ENCODE data around the gene TBXT. TPM values are rescaled to one million over a fixed set of nuclear protein-coding genes. Genes with fewer than 3 reads are reported as not detected.
"Not testable (repeated sequence)": the region's sequence is repeated elsewhere in the genome, so short reads cannot be mapped to it uniquely, and the experiment has no call there.

TBXT gene
- total RNA-seq, 2 experiments from 2014 or later, result not detected

DNA sequence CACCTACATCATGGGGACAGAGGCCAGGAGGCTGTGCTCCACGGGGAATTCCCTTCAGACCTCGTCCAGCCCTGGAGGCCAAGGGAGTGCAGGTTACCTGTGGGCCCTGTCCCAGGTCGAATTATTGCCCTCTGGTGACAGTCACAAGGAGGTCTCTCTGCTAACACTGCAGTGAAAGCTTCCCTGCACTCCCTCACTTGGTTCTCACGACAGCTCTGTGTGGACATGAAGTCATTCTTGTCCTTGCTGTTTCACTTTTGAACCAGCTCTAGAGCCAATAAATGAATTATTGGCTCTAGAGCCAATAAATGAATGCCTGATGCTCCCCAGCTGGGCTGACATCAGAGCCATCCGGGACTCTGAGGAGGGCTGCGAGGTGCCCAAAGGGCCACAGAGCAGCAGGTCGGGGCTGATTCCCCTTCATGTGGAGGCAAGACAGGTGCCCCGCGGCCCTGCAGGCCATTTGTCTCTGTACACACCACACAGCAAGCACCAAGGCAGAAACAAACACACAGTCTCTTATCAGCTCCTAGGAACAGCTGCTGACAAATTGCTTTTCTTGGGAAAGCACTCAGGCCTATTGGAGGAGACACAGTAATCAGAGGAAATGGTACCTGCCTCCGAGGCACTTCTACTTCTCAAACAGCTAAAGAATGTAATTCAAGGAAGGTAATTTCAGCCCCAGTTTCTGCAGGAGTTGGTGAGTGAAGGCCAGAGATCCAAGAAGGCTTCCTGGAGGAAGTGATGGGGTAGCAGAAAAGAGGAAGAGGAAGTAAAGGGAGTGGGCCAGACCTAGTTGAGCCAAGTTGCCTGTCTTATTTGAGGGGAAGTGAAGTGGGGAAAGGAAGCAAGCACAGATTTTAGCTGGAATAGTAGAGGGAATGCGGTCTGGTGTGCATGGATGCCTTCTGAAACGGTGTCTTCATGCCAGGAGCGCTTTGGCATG lies 27.5 kb upstream of the TBXT start:
- Mint-ChIP-seq H3K27ac (no peak overlapping the region), H3K36me3 (ENCODE audit: low read depth) (no peaks in the 10 kb centered on the region), H3K4me3 (no peak overlapping the region), H3K27me3 (no peaks in the 10 kb centered on the region), H3K9me3 (ENCODE audit: low read depth) (no peaks in the 10 kb centered on the region), H3K4me1 (no peaks in the 10 kb centered on the region)
- CTCF ChIA-PET, result no interaction called here
- no peak for DNase-seq
- no peak for ATAC-seq
- POLR2A ChIA-PET, result no interaction called here
- intact Hi-C loops (cut with DNase I, micrococcal nuclease), result no loop called here

DNA sequence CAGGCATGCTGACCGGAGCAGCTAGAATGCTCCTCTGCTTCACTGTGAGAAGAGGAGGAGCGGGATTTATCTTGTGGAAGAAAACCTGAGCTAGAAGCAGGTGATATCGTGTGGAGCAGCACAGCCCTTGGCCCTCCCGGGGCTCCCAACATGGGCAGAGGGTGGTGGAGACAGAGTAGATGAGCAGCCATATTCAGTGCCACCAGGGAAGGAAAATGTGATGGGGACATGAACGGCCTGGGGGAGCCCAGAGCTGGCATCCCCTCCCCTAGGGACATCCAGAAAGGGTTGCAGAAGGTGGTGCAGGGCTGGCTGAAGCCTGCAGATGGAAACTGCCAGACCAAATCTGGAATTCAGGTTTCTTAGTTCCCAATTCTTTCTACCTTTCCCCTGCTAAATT lies 24.9 kb upstream of the TBXT start:
- H3K4me3 Mint-ChIP-seq, result no peak overlapping the region
- H3K4me1 Mint-ChIP-seq, result no peaks in the 10 kb centered on the region
- intact Hi-C loops (cut with DNase I, micrococcal nuclease), result no loop called here
- ChIA-PET CTCF (no interaction called here), POLR2A (no interaction called here)
- DNase-seq (no peak), ATAC-seq (no peak)
- no peak overlapping the region for H3K27ac Mint-ChIP-seq
- no peaks in the 10 kb centered on the region for H3K9me3 Mint-ChIP-seq (ENCODE audit: low read depth)
- H3K36me3 Mint-ChIP-seq (ENCODE audit: low read depth), result no peaks in the 10 kb centered on the region
- H3K27me3 Mint-ChIP-seq, result no peaks in the 10 kb centered on the region

DNA sequence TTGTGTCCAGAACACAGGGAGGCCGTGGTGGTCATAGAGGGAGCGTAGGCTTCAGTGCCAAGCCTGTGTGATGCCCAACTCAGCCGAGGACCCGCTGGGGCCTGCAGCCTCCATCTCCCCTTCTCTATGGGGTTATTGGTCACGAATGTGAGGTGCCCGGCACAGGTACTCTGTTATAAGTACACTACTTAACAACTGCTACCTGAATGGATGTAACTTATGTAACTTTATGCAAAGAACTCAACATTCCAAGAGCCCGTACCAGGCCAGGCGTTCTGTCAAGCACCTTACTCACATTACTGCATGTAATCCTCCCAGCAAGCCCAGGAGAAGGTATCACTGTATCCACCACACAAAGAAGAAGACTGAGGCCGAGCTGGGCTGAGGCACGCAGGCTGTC lies 24.5 kb upstream of the TBXT start:
- CTCF ChIA-PET, result no interaction called here
- POLR2A ChIA-PET, result no interaction called here
- Mint-ChIP-seq H3K36me3 (ENCODE audit: low read depth) (no peaks in the 10 kb centered on the region), H3K27ac (no peak overlapping the region), H3K4me1 (no peaks in the 10 kb centered on the region), H3K9me3 (ENCODE audit: low read depth) (no peaks in the 10 kb centered on the region), H3K27me3 (no peaks in the 10 kb centered on the region), H3K4me3 (no peak overlapping the region)
- no peak for DNase-seq
- no peak for ATAC-seq
- intact Hi-C loops (cut with DNase I, micrococcal nuclease), result no loop called here

DNA sequence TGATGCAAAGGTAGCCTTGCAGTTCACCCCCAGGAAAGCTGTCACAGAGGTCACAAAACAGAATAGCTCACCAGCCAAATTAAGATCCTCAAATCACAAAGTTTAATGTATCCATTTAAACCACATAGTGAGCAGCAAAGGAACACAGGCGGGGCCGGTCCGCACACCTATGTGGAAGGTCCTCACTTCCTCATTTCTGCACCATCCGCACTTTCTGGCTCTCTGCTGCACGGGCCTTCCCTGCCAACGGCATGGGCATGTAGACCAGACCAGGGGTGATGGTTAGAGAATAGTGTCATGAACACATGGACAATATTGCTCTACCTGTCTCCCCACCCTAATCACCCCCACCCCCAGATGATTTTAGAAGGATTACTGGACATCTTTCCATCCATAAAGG lies 12.1 kb upstream of the TBXT start:
- Mint-ChIP-seq H3K36me3 (ENCODE audit: low read depth) (no peaks in the 10 kb centered on the region), H3K9me3 (ENCODE audit: low read depth) (peaks cover 4% of the 10 kb centered on the region), H3K4me3 (no peak overlapping the region), H3K4me1 (no peaks in the 10 kb centered on the region), H3K27me3 (peaks cover 15% of the 10 kb centered on the region), H3K27ac (no peak overlapping the region)
- ATAC-seq (no peak), DNase-seq (no peak)
- CTCF ChIA-PET, result no interaction called here
- POLR2A ChIA-PET, result no interaction called here
- intact Hi-C loops (cut with DNase I, micrococcal nuclease), result no loop called here

DNA sequence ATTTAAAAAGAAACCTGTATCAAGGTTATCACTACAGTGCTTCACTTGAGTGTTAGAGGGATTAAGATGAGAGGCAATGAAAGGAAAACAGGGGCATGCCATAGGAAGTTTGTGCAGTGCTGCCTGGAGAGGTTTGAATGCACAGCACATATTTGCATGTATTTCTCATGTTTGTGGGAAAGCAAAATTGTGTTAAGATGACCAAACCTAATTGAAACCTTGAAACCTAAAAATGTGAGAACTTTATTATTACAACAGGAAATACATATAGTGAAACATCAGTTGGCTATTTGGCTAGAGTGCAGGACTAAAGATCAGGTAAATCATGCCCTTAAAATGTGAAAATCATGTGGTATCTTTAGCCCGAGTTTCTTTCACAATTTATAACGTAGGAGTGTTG lies 8.5 kb upstream of the TBXT start:
- POLR2A ChIA-PET, result no interaction called here
- no peak for ATAC-seq

DNA sequence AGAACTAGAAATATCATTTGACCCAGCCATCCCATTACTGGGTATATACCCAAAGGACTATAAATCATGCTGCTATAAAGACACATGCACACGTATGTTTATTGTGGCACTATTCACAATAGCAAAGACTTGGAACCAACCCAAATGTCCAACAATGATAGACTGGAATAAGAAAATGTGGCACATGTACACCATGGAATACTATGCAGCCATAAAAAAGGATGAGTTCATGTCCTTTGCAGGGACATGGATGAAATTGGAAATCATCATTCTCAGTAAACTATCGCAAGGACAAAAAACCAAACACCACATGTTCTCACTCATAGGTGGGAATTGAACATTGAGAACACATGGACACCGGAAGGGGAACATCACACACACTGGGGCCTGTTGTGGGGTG lies 7.4 kb upstream of the TBXT start:
- CTCF ChIA-PET; H3K4me1 Mint-ChIP-seq; H3K4me3 Mint-ChIP-seq; intact Hi-C loops (cut with DNase I, micrococcal nuclease); ATAC-seq; DNase-seq; POLR2A ChIA-PET; H3K9me3 Mint-ChIP-seq (ENCODE audit: low read depth); H3K27ac Mint-ChIP-seq; H3K27me3 Mint-ChIP-seq; H3K36me3 Mint-ChIP-seq (ENCODE audit: low read depth): not testable (repeated sequence)

More for the DNA sequence above, 8.5 kb upstream of the TBXT start:
- Mint-ChIP-seq H3K27me3 (peaks cover 1% of the 10 kb centered on the region), H3K4me1 (no peaks in the 10 kb centered on the region), H3K27ac (no peak overlapping the region), H3K9me3 (ENCODE audit: low read depth) (no peaks in the 10 kb centered on the region), H3K36me3 (ENCODE audit: low read depth) (no peaks in the 10 kb centered on the region), H3K4me3 (no peak overlapping the region)
- no peak for DNase-seq
- CTCF ChIA-PET, result no interaction called here
- intact Hi-C loops (cut with DNase I, micrococcal nuclease), result no loop called here

DNA sequence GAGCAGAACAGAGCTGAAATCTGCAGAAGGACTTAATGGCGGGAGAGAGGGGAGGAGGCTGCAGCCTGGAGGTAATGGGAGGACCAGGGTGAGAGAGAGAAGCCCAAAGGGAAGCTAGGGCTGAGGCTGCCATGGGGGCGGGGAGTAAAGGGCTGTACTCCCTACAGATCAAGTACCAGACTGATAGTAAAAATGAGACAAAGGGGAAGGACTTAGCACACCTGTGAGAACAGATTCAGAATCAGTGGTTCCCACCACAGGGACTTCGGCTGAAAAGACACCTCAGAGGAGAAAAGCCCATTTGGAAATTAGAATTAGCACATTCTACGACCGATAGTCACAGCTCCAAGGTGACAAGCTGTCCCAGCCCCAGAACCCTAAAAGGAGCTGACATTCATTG lies 6.4 kb upstream of the TBXT start:
- Mint-ChIP-seq H3K9me3 (ENCODE audit: low read depth) (no peaks in the 10 kb centered on the region), H3K36me3 (ENCODE audit: low read depth) (no peaks in the 10 kb centered on the region), H3K4me1 (no peaks in the 10 kb centered on the region), H3K27me3 (peaks cover 15% of the 10 kb centered on the region), H3K27ac (no peak overlapping the region), H3K4me3 (no peak overlapping the region)
- DNase-seq (no peak), ATAC-seq (no peak)
- intact Hi-C loops (cut with DNase I, micrococcal nuclease), result no loop called here
- POLR2A ChIA-PET, result no interaction called here
- CTCF ChIA-PET, result interaction anchor here (1.2 kb wide), 1 partner anchor 102 kb away, joined by 4 read pairs; no protein-coding TSS in a partner anchor

DNA sequence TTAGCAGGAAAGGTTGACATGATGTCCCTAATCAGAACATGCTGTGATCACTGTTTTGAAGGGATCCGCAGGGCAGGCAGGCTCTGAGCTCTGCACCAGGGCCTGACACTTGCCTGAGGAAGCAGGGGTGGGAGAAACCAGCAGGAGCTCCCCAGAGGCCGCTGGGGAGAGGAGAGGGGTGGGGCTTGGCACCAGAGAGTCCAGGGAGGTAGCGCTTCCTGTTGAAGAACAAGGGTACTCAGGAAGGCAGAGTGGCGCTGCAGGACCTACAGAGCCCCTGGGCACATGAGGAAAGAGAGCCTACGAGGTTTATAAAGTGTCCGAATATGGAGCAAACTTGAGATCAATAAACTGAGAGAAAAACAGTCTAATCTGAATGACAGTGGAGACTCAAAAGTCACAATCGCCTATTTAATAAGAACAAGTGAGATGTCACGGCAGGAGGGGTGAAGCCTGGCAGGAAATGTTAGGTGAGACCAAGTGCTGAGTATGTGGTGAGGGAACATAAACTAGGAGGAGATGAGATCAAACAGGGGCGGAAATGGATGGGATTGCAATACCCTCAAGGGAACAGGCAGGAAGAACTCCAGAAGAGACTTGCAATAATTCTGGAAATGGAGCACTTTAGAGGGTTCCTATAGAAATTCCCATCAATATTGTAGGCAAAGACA lies 5.8 kb upstream of the TBXT start:
- Mint-ChIP-seq H3K27me3 (peaks cover 20% of the 10 kb centered on the region), H3K36me3 (ENCODE audit: low read depth) (no peaks in the 10 kb centered on the region), H3K27ac (no peak overlapping the region), H3K4me1 (peaks cover 3% of the 10 kb centered on the region), H3K9me3 (ENCODE audit: low read depth) (no peaks in the 10 kb centered on the region), H3K4me3 (no peak overlapping the region)
- ChIA-PET CTCF (interaction anchor here (0.6 to 1.2 kb wide), 3 partner anchors 103 to 778 kb away, joined by 3 to 6 read pairs (median 4); no protein-coding TSS in a partner anchor), POLR2A (no interaction called here)
- intact Hi-C loops (cut with DNase I, micrococcal nuclease), result no loop called here
- DNase-seq (no peak), ATAC-seq (no peak)

DNA sequence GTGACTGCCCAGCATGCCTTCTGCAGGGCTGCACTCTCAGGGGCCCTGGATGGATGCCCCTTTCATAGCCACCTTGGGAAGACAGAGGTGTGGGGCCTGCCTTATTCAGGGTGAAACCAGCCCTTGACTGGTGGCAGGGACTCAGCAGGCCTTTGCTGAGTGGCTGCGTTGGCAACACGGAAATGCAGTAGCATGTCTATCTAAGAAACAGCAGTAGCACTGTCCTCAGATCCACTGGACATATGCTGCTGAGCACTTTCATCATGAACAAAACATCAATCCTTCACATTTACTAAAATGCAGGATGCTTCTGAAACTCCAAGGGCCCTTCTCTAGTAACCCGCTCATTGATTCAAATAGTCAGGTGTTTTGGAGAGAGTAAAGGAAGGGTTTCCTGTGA lies 4.9 kb upstream of the TBXT start:
- intact Hi-C loops (cut with DNase I, micrococcal nuclease), result no loop called here
- Mint-ChIP-seq H3K4me3 (no peak overlapping the region), H3K27ac (no peak overlapping the region), H3K27me3 (peaks cover 23% of the 10 kb centered on the region), H3K9me3 (ENCODE audit: low read depth) (no peaks in the 10 kb centered on the region), H3K36me3 (ENCODE audit: low read depth) (no peaks in the 10 kb centered on the region), H3K4me1 (peaks cover 5% of the 10 kb centered on the region)
- no peak for ATAC-seq
- POLR2A ChIA-PET, result no interaction called here
- DNase-seq, result no peak
- CTCF ChIA-PET, result interaction anchor here (1.2 kb wide), 1 partner anchor 172 kb away, joined by 6 read pairs; no protein-coding TSS in a partner anchor

DNA sequence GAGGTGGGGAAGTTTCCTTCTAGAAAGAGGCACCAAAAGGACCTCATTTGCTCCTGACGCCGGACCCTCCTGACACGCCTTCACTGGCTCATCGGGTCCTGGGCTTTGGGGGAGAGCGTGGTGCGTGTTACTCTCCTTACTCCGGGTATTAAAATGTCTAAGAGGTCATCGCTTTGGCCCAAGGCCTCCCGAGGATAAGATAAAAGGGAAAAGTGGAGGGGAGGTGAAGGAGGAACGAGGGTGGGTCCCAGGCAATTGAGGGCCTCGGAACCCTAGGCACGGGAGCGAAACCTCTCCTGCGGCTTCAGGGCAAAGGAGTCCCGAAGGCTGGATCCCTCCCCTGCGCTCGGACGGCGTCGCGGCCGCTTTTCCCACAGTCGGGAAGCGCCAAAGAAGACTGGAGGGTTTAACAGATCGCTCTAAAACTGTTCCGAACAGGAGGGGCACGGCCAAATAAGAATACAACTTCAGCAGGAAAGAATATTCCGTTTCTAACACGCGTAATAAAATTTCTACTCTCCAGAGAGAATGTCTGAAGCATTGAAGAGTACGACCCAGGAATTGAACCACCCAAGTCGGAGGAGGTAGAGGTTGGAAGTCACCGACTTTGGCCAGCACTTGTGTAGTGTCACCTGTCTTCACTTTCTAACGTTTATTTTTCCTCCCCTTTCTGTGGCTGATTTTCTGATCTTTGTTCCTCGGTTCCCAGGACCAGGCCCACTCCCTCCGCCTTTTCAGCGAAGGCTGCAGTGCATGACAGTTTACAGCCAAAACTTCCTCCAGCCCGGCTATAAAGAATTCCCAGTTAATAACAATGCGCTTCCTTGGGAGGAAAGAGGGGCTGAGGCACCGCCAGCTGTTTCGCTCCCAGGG lies 2.1 kb upstream of the TBXT start:
- CTCF ChIA-PET, result no interaction called here

More for the DNA sequence above, 2.1 kb upstream of the TBXT start:
- no peak for ATAC-seq
- no peaks in the 10 kb centered on the region for H3K36me3 Mint-ChIP-seq (ENCODE audit: low read depth)
- no peak for DNase-seq
- H3K4me1 Mint-ChIP-seq, result peaks cover 5% of the 10 kb centered on the region
- intact Hi-C loops (cut with DNase I, micrococcal nuclease), result loop anchor here (2.0 to 10.0 kb wide), 3 partner anchors 162 to 507 kb away; partner anchors contain the start of gene PDE10A (in 1 of the 2)
- no peaks in the 10 kb centered on the region for H3K9me3 Mint-ChIP-seq (ENCODE audit: low read depth)
- no peak overlapping the region for H3K4me3 Mint-ChIP-seq
- no peak overlapping the region for H3K27ac Mint-ChIP-seq
- POLR2A ChIA-PET, result no interaction called here
- peaks cover 43% of the 10 kb centered on the region for H3K27me3 Mint-ChIP-seq

All from activated CD4-positive, alpha-beta T cell treated with anti-CD3 and anti-CD28 coated beads for 36 hours (primary cell).